Activated naive CD8-positive, alpha-beta T cell treated with anti-CD3 and anti-CD28 coated beads, Interleukin-2, amount 50 U/mL, for 24 hours (primary cell): ENCODE data around the gene SESN3.
"Not testable (repeated sequence)": the region's sequence is repeated elsewhere in the genome, so short reads cannot be mapped to it uniquely, and the experiment has no call there.

Source experiments
- ATAC-seq: fragments of 150-1000 bp; cut with Tn5 transposase; one replicate; pipeline ENCODE4 v1.10.0; 2021
- DNase-seq: peaks from one replicate; pipeline ENCODE4 v3.0.0; 2021
- H3K27ac Mint-ChIP-seq: one replicate; pipeline ENCODE4 v1.8.0; 2021; ENCODE audit warnings: mild to moderate bottlenecking, mixed read lengths
- H3K27me3 Mint-ChIP-seq: one replicate; pipeline ENCODE4 v1.8.0; 2021; ENCODE audit warnings: mixed read lengths
- H3K36me3 Mint-ChIP-seq: one replicate; pipeline ENCODE4 v1.8.0; 2021; ENCODE audit warnings: low read depth, mixed read lengths
- H3K4me1 Mint-ChIP-seq: one replicate; pipeline ENCODE4 v1.8.0; 2021; ENCODE audit warnings: mixed read lengths
- H3K4me3 Mint-ChIP-seq: one replicate; pipeline ENCODE4 v1.8.0; 2021; ENCODE audit warnings: mild to moderate bottlenecking, moderate library complexity, mixed read lengths
- H3K9me3 Mint-ChIP-seq: one replicate; pipeline ENCODE4 v1.8.0; 2021; ENCODE audit warnings: mixed read lengths

SESN3 gene

DNA sequence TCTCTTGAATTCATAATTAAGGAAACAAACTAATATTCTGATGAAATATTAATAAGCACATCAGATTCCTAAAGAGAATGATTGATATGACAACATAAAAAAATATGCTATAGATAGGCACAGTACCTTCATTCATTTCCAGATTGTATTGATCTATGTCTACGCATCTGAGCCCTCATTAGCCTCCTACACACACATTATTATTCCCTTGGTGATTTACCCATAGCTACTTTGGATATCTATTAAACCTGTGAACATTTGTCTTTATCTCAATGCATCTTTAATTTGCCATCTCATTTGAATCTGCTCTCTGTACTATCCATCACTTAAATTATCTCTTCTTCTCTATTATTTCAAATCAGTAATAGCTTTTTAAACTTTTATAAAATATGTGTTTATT is 18.4 kb downstream of the SESN3 start:
- Mint-ChIP-seq H3K9me3 (peaks cover 5% of the 10 kb centered on the region), H3K36me3 (peaks cover 9% of the 10 kb centered on the region), H3K4me3 (no peak overlapping the region), H3K27me3 (no peaks in the 10 kb centered on the region), H3K27ac (no peak overlapping the region), H3K4me1 (peaks cover 29% of the 10 kb centered on the region)
- ATAC-seq (no peak), DNase-seq (no peak)

DNA sequence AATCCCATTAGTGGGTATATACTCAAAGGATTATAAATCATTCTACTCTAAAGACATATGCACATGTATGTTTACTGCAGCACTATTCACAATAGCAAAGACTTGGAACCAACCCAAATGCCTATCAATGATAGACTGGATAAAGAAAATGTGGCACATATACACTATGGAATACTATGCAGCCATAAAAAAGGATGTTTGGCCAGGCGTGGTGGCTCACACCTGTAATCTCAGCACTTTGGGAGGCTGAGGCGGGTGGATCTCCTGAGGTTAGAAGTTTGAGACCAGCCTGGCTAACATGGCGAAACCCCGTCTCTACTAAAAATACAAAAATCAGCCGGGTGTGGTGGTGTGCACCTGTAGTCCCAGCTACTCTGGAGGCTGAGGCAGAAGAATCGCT is 21.5 kb downstream of the SESN3 start:
- H3K36me3 Mint-ChIP-seq, H3K4me3 Mint-ChIP-seq, H3K27ac Mint-ChIP-seq, DNase-seq, H3K27me3 Mint-ChIP-seq, ATAC-seq, H3K9me3 Mint-ChIP-seq: not testable (repeated sequence)
- peaks cover 31% of the 10 kb centered on the region for H3K4me1 Mint-ChIP-seq

DNA sequence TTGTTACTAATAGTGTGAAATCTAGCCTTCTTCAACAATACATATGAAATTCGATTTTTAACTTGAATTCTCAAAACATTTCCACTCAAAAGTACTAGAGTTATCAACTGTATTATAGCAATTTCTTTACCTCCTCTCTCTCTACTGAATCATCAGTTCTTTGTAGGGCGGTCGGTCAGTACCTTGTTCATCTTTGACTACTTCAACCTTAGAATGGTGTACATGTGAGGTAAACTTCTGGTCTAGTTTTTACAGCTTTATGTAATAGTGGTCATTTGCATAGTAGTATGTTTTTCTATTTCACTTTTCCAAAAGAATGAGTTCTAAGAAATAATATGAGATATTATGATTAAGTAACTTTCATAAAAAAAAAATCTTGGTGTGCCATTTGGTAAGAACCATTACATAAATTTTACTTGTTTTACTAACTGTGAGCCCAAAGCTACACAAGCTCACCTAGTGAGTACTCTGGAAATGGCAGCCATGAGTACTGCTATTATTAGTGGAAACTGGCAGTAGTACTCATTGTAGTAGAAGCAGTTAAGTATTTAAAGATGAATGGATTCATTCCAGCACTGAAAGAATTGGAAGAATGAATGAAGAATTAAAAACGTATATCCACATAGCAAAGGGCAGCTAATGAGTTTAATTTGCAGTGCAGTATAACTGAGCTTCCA is 30.1 kb downstream of the SESN3 start:
- Mint-ChIP-seq H3K27me3 (no peaks in the 10 kb centered on the region), H3K27ac (no peak overlapping the region), H3K4me1 (peaks cover 53% of the 10 kb centered on the region), H3K36me3 (no peaks in the 10 kb centered on the region), H3K9me3 (no peaks in the 10 kb centered on the region), H3K4me3 (no peak overlapping the region)
- DNase-seq (no peak), ATAC-seq (no peak)

DNA sequence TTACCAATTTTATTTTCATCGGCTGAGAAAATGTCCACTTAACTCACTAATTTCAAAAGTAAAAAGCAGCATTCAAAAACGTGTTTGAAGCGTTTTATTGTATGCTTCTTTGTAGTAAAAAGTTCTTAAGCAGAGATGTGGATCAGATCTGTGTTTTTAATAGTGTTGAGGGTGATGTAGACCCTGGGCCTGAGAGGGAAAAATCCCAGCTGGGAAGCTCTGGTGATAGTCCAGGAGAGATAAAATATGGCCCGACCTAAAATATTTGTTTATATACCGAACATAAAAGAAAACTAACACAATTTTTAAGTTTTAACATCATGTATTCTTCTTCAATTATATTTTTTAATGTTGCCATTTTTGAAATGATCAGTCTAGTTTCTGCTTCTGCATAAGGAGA is 35.2 kb downstream of the SESN3 start:
- Mint-ChIP-seq H3K27me3 (no peaks in the 10 kb centered on the region), H3K9me3 (no peaks in the 10 kb centered on the region), H3K36me3 (peaks cover 5% of the 10 kb centered on the region), H3K4me3 (no peak overlapping the region), H3K27ac (no peak overlapping the region), H3K4me1 (peaks cover 36% of the 10 kb centered on the region)
- ATAC-seq (no peak), DNase-seq (no peak)

DNA sequence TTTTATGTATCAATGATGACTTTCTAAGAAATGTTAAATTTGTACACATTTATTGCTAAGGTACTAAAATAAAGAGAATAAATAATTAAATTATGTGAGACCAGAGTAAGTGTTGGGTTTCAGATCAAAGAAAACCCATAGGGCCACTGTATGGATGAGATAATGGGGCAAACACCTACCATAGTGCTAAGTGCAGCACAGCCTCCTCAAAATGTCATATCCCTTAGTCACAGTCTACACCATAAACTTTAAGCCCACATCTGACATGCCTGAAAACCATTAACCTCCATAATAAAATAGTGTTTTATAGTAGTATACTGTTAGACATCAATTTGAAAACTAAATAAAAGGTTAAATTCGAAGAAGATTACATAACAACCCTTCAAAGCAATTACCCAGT is 37.5 kb downstream of the SESN3 start:
- Mint-ChIP-seq H3K4me3 (no peak overlapping the region), H3K4me1 (peaks cover 30% of the 10 kb centered on the region), H3K27ac (no peak overlapping the region), H3K36me3 (peaks cover 15% of the 10 kb centered on the region), H3K27me3 (no peaks in the 10 kb centered on the region), H3K9me3 (no peaks in the 10 kb centered on the region)
- ATAC-seq (peak; percentile 90), DNase-seq (no peak)

DNA sequence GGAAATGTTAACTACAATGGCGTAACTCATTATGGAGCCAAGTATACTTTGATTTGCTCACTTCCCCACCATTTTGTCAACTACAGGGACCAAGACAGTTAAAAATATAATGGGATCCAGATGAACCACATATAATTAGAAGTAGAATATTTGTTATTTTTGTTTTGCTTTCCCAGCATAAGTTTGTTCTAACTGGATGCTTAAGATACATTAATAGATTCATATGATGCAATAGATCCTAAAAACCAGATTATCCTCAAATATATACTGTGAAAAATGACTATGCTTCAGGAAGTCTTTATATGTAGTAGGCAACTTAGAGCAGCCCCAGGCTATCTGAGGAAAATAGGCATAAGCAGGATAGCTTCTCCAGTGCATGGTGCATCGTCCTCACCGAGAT is 38.3 kb downstream of the SESN3 start:
- Mint-ChIP-seq H3K4me1 (peaks cover 29% of the 10 kb centered on the region), H3K27ac (no peak overlapping the region), H3K9me3 (no peaks in the 10 kb centered on the region), H3K27me3 (no peaks in the 10 kb centered on the region), H3K36me3 (peaks cover 17% of the 10 kb centered on the region), H3K4me3 (no peak overlapping the region)
- ATAC-seq (no peak), DNase-seq (no peak)

DNA sequence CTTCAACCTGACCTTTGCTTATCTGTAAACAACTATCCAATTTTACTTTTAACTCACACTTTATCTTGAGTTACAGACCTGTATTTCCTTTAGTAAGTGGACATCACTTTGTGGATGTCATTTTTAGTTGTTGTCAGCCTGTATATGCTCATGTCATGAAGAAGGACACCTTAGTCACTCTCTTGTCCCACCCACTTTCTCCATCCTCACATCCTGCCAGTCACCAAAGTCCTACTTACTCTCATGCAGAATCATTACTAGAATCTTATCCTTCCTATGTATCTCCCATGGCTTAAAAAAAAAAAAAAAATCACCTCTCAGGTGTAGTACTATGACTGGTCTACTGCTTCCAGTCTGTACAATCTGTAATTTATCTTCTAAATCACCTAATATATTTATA is 43.3 kb downstream of the SESN3 start:
- H3K27me3 Mint-ChIP-seq = no peaks in the 10 kb centered on the region
- H3K4me3 Mint-ChIP-seq = no peak overlapping the region
- ATAC-seq (peak; percentile 59), DNase-seq (no peak)
- no peaks in the 10 kb centered on the region for H3K9me3 Mint-ChIP-seq
- peaks cover 15% of the 10 kb centered on the region for H3K4me1 Mint-ChIP-seq
- H3K27ac Mint-ChIP-seq = peak overlapping the region; percentile 40
- peaks cover 30% of the 10 kb centered on the region for H3K36me3 Mint-ChIP-seq

DNA sequence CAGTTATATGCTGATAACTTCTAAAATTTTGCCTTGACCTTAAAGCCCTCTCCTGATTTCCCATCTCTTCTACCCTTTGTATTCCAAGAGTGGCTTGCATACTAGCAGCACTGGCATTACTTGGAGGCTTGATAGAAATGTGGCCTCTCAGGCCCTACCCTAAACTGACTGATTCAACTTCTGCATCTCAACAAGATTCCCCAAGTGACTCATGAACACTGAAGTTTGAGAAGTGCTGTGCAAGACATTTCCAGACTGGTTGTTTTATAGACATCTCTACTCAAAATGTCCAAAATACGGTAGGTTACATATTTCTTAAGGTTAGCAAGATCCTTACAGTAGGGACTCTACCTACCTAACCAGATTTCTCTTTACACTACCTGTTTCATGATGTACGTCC is 48.6 kb downstream of the SESN3 start:
- H3K4me1 Mint-ChIP-seq = peaks cover 12% of the 10 kb centered on the region

DNA sequence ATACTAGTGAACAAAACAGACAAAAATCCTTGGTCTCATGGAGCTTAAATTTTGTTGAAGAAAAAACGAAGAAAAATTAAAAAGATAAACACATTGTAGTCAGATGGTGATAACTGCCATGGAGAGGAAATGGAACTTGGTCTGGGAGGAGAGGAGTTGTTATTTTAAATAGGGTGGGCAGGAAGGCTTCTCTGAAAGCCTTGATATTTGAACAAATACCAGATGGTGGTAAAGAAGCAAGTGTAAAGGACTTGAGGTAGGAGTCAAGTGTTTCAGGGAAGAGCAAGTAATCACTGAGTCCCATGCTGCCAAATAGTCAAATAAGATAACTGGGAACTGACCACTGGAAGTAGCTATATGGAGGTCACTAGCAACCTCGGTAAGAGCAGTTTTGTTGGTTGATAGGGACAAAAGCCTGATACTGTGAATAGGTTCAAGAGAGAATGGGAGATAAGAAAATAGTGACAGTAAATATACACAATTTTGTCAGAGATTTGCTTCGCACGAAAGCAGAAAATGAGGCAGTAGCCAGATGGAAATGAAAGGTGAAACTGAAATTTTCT is 55.1 kb downstream of the SESN3 start:
- no peak overlapping the region for H3K27ac Mint-ChIP-seq
- no peaks in the 10 kb centered on the region for H3K9me3 Mint-ChIP-seq
- no peaks in the 10 kb centered on the region for H3K27me3 Mint-ChIP-seq
- peaks cover 8% of the 10 kb centered on the region for H3K36me3 Mint-ChIP-seq
- no peak for ATAC-seq
- no peaks in the 10 kb centered on the region for H3K4me1 Mint-ChIP-seq
- H3K4me3 Mint-ChIP-seq = no peak overlapping the region
- DNase-seq = no peak

More for the DNA sequence above, 48.6 kb downstream of the SESN3 start:
- DNase-seq = no peak
- peak; percentile 28 for ATAC-seq
- Mint-ChIP-seq H3K9me3 (no peaks in the 10 kb centered on the region), H3K27ac (no peak overlapping the region), H3K4me3 (no peak overlapping the region), H3K36me3 (peaks cover 12% of the 10 kb centered on the region), H3K27me3 (no peaks in the 10 kb centered on the region)

DNA sequence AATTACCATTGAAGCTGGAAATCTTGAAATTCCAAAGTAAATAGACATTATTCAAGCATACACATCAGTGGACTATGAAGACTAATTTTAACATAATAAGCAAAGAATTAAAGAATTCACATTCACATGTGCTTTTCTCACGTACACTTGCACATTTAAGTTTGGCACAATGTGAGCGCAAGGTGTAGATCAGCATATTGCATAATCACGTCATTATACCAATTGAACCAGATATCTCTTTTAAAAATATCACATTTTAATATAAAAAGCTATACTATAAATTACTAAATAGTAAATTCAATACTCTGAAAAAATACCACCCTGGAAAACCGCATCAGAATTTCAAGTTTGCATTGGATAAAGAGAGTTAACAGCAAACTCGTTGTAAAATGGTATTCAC is 60.7 kb downstream of the SESN3 start:
- no peak overlapping the region for H3K27ac Mint-ChIP-seq
- ATAC-seq (no peak), DNase-seq (no peak)
- no peaks in the 10 kb centered on the region for H3K27me3 Mint-ChIP-seq
- H3K36me3 Mint-ChIP-seq = peaks cover 7% of the 10 kb centered on the region
- no peak overlapping the region for H3K4me3 Mint-ChIP-seq
- H3K9me3 Mint-ChIP-seq = no peaks in the 10 kb centered on the region
- H3K4me1 Mint-ChIP-seq = peaks cover 2% of the 10 kb centered on the region

DNA sequence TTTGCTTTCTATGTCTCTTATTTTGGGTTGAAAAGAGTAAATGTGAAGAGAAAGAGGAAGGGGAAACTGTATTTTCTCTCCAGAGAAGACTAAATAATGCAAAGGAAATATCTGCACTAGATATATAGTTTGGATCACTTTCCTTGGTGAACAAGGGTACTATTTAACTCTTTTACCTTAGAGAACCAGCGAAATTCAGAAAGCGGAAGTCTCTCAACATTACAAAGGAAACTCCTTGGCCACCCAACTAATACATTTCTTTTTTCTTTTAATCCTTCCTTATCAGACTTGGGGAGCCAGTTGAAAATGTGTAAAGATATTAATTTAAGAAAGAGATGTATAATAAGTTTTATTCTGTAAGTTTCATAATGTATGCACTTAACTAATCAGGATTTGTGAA is 64.2 kb downstream of the SESN3 start:
- no peak overlapping the region for H3K4me3 Mint-ChIP-seq
- DNase-seq (no peak), ATAC-seq (no peak)
- no peak overlapping the region for H3K27ac Mint-ChIP-seq
- no peaks in the 10 kb centered on the region for H3K36me3 Mint-ChIP-seq
- peaks cover 20% of the 10 kb centered on the region for H3K4me1 Mint-ChIP-seq
- no peaks in the 10 kb centered on the region for H3K9me3 Mint-ChIP-seq
- H3K27me3 Mint-ChIP-seq = no peaks in the 10 kb centered on the region

DNA sequence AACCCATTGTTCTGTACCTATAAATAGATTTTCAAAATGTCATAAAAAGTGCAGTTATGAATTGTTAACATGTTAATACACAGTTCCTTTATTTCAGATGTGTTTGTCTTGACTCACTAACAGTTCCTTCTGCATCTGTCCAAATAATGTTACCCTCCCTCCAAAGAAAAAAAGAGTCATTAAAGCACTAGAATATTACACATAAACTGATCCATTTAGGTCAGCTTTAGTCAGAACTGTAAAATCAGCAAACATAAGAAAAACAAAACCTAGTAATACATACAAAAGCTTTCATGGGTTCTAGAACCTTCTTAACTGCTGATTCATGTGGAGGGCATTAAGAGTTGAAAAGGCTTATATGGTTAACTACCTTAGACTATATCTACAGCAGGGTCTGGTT is 65.4 kb downstream of the SESN3 start:
- DNase-seq (no peak), ATAC-seq (no peak)
- Mint-ChIP-seq H3K27me3 (no peaks in the 10 kb centered on the region), H3K4me1 (peaks cover 20% of the 10 kb centered on the region), H3K9me3 (no peaks in the 10 kb centered on the region), H3K36me3 (peaks cover 3% of the 10 kb centered on the region), H3K4me3 (no peak overlapping the region), H3K27ac (no peak overlapping the region)

DNA sequence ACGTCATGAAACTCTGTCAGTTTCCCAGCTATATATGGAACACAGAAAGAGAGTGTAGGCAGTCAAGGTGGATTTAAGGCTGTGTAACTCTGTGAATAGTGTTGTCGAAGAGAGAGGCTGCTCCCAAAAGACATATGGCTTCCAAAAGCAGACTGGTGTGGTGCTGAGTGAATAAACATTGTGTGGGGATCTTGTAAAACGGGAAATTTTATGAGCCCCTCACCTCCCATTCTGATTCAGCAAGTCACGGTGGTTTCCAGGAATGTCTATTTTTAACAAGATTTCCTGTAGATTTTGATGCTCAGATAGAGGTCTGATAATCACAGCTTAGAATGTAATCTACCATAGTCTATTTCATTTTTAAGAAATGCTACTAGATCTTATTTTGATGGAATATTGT is 67.9 kb downstream of the SESN3 start:
- ATAC-seq (no peak), DNase-seq (no peak)
- Mint-ChIP-seq H3K27me3 (no peaks in the 10 kb centered on the region), H3K4me1 (peaks cover 24% of the 10 kb centered on the region), H3K27ac (peak overlapping the region; percentile 32), H3K4me3 (no peak overlapping the region), H3K9me3 (no peaks in the 10 kb centered on the region), H3K36me3 (peaks cover 3% of the 10 kb centered on the region)

DNA sequence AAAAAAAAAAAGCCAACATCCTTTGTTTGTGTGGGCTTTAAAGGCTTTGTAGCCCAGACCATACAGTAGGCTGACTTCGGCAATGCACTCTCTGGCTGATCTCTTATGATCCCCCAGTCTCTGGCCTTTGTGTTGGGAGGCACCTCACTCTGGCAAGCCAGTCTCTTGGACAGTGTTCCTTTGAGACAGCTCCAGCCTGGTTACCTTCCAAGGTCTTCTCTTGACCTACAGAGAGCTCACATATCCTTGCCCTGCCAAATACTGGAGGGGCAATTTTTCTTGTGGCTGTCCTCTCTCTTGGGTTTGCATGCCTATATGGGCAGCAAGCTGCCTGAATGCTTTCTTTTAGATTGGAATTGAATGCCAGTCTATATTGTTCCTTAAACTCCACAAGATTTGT is 69.8 kb downstream of the SESN3 start:
- Mint-ChIP-seq H3K4me1 (peaks cover 32% of the 10 kb centered on the region), H3K27ac (no peak overlapping the region), H3K36me3 (peaks cover 3% of the 10 kb centered on the region), H3K27me3 (no peaks in the 10 kb centered on the region), H3K9me3 (no peaks in the 10 kb centered on the region), H3K4me3 (no peak overlapping the region)
- ATAC-seq (no peak), DNase-seq (no peak)

DNA sequence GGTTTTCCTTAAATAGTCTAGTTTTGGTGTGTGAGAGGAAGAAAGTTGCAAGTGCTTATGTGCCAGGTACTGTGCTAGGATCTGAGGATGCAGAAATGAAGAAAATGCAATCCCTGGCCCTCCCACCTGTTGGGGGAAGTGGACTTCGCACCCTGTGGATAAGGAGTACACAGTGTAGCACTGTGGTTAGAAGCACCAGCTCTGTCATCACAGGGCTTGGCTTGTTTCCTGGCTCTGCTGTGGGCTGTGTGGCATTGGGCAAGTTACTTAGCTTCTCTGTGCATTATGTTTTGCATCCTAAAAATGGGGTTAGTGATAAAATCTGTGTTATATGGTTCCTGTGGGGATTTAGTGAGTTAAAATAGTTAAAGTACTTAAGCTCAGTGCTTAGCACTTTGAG is 73.2 kb downstream of the SESN3 start:
- H3K27me3 Mint-ChIP-seq = no peaks in the 10 kb centered on the region
- ATAC-seq (peak; percentile 42), DNase-seq (no peak)
- H3K4me1 Mint-ChIP-seq = peaks cover 34% of the 10 kb centered on the region
- H3K36me3 Mint-ChIP-seq = peaks cover 3% of the 10 kb centered on the region
- no peaks in the 10 kb centered on the region for H3K9me3 Mint-ChIP-seq
- peak overlapping the region; percentile 24 for H3K27ac Mint-ChIP-seq
- peak overlapping the region; percentile 2 for H3K4me3 Mint-ChIP-seq
